IPS-15b (cell line): ENCODE results near the gene ATP5IF1.
A peak's percentile ranks its signal among the peaks of the same experiment; 100 is the strongest.

ENCODE experiments used
- H3K27me3 ChIP-seq: one replicate; pipeline ENCODE4 v1.6.1; 2013; ENCODE audit warnings: low read length; ENCODE audit not compliant: control insufficient read depth, insufficient read depth
- H3K36me3 ChIP-seq: one replicate; pipeline ENCODE4 v1.6.1; 2013; ENCODE audit warnings: low read length; ENCODE audit not compliant: control insufficient read depth, insufficient read depth
- H3K4me1 ChIP-seq: one replicate; pipeline ENCODE4 v1.6.1; 2013; ENCODE audit warnings: mild to moderate bottlenecking, low read length; ENCODE audit not compliant: control insufficient read depth, insufficient read depth
- H3K4me3 ChIP-seq: one replicate; pipeline ENCODE4 v1.5.1; 2013; ENCODE audit warnings: low read depth, low read length
- H3K9ac ChIP-seq: one replicate; pipeline ENCODE4 v1.6.1; 2013; ENCODE audit warnings: low read depth, mild to moderate bottlenecking, low read length
- H3K9me3 ChIP-seq: one replicate; pipeline ENCODE4 v1.6.1; 2013; ENCODE audit warnings: mild to moderate bottlenecking, low read length; ENCODE audit not compliant: control insufficient read depth, insufficient read depth

The ATP5IF1 gene

GRCh38 chr1:28235755-28236655 lies at the start of gene ATP5IF1:
TSS of gene ATP5IF1 (plus strand) at chr1:28236124. CDS start at chr1:28236184, 60 bp downstream.
- H3K4me3 ChIP-seq: peak within 1 kb of the TSS; percentile 95

GRCh38 chr1:28190337-28190979 lies 45.5 kb upstream of the ATP5IF1 start:
- Histone ChIP-seq H3K9me3 (no peaks in the 10 kb centered on the region), H3K9ac (no peak overlapping the region), H3K4me1 (no peaks in the 10 kb centered on the region), H3K4me3 (no peak overlapping the region), H3K27me3 (no peaks in the 10 kb centered on the region), H3K36me3 (no peaks in the 10 kb centered on the region)

More at GRCh38 chr1:28235755-28236655, at the start of gene ATP5IF1:
- Histone ChIP-seq H3K9ac (peak within 1 kb of the TSS; percentile 96), H3K9me3 (no peaks in the 10 kb centered on the region), H3K27me3 (no peaks in the 10 kb centered on the region), H3K36me3 (no peaks in the 10 kb centered on the region), H3K4me1 (no peaks in the 10 kb centered on the region)

DNA sequence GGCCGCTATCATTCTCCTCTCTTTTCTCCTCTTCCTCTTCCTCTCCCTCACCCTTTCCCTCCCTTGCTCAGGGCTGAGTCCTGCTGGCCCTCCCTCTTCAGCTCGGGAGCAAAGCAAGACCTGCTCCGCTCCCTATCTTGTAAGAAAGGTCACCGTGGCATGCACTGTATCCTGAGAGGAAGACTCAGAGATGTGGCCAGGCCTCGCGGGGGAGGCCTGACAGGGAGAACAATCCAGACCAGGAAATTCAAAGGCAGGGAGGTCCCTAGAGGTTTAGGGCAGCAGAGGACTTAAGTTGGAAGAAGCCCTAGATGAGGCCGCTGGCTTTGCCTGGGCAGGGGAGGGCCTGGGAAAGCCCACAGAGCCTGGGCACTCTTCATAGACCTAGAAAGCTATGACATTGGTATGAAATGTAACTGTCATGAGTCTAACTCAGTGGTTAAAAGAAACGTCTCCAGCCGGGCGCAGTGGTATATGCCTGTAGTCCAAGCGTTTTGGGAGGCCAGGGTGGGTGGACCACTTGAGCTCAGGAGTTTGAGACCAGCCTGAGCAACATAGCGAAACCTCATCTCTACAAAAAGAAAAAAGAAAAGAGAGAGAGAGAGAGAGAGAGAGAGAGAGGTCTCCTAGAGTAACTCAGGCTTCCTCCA lies 44.8 kb upstream of the ATP5IF1 start:
- H3K9ac ChIP-seq: no peak overlapping the region
- no peaks in the 10 kb centered on the region for H3K27me3 ChIP-seq
- H3K36me3 ChIP-seq: no peaks in the 10 kb centered on the region
- H3K4me3 ChIP-seq: no peak overlapping the region
- peaks cover 4% of the 10 kb centered on the region for H3K4me1 ChIP-seq
- no peaks in the 10 kb centered on the region for H3K9me3 ChIP-seq

DNA sequence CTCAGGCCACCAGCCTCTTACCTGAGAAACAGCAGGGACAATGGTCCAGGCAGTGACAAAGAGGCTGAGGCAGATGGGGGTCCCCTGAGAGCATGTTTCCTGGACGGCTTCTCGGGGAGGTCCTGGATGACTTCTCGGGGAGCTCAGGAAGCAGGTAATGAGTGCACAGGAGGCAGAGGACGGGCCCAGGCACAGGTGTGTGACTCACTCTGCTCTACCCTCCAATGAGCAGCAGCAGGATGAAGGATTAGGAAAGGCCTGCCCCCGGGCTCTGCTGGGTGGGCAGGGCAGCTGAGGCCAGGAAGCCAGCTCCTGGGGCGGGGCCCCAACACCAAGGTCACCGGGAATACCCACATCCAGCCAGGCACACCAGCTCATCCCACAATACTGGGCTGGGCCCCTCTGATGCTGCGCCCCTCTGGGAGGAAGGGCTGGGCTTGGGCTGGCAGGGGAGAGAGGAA lies 42.2 kb upstream of the ATP5IF1 start:
- Histone ChIP-seq H3K4me3 (no peak overlapping the region), H3K4me1 (peaks cover 13% of the 10 kb centered on the region), H3K9ac (no peak overlapping the region)

DNA sequence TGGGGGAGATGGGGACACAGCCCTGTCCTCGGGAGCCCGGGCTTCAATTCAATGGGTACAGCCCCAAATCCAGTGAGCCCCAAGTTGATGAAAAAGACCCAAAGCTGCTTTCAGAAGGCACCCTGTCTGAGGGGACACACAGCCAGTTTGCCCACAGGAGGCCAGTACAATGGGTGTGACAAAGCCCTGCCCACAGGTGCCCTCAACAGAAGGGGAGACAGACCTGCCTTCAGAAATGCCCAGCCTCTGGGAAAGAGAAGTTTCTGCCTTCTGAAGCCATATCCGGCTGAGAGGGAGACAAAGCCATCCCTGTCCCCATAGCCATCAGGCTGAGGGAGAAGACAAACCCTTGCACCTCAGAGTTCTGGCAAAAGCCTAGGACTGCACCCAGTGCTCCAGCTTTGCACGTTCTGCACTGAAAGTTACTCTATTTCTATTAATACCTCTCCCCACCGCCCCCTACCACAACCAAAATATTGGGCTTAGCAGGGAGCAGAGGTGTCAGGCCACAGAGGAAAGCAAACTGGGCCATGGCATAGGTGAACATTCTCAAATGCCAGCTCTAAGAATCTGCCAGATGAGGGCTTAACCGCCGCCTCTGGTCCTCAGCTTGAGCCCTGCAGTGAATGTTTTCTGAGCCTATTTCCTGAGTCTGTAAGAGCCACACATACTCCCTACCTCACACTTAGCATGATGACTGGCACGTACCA lies 41.4 kb upstream of the ATP5IF1 start:
- Histone ChIP-seq H3K4me3 (no peak overlapping the region), H3K27me3 (no peaks in the 10 kb centered on the region), H3K9me3 (no peaks in the 10 kb centered on the region), H3K36me3 (peaks cover 1% of the 10 kb centered on the region), H3K4me1 (peaks cover 13% of the 10 kb centered on the region), H3K9ac (no peak overlapping the region)

More for the DNA sequence above, 42.2 kb upstream of the ATP5IF1 start:
- H3K9me3 ChIP-seq: no peaks in the 10 kb centered on the region
- no peaks in the 10 kb centered on the region for H3K27me3 ChIP-seq
- H3K36me3 ChIP-seq: no peaks in the 10 kb centered on the region

GRCh38 chr1:28195780-28196179 lies 40.1 kb upstream of the ATP5IF1 start:
- Histone ChIP-seq H3K4me1 (peaks cover 13% of the 10 kb centered on the region), H3K36me3 (peaks cover 6% of the 10 kb centered on the region), H3K27me3 (no peaks in the 10 kb centered on the region), H3K9ac (no peak overlapping the region), H3K4me3 (peak overlapping the region; percentile 13), H3K9me3 (no peaks in the 10 kb centered on the region)

DNA sequence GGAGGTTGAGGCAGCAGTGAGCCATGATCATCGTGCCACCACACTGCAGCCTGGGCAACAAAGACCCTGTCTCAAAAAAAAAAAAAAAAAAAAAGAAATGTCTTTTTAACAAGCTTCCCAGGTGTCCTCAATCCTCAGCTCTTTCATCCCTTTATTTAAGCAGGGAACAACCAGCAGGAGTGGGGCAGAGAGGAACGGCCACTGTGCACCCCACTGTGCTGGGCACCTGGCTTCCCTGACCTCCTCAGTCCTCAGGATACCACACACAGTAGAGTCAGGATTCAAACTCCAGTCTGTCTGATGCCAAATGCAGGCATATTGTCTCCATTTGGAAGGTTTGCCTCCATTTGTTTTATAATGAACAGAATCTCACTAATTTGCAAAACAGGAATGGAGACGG lies 39.6 kb upstream of the ATP5IF1 start:
- H3K36me3 ChIP-seq: peaks cover 10% of the 10 kb centered on the region
- H3K27me3 ChIP-seq: no peaks in the 10 kb centered on the region
- H3K4me1 ChIP-seq: peaks cover 13% of the 10 kb centered on the region
- no peaks in the 10 kb centered on the region for H3K9me3 ChIP-seq
- peak overlapping the region; percentile 37 for H3K9ac ChIP-seq
- H3K4me3 ChIP-seq: peak overlapping the region; percentile 13

DNA sequence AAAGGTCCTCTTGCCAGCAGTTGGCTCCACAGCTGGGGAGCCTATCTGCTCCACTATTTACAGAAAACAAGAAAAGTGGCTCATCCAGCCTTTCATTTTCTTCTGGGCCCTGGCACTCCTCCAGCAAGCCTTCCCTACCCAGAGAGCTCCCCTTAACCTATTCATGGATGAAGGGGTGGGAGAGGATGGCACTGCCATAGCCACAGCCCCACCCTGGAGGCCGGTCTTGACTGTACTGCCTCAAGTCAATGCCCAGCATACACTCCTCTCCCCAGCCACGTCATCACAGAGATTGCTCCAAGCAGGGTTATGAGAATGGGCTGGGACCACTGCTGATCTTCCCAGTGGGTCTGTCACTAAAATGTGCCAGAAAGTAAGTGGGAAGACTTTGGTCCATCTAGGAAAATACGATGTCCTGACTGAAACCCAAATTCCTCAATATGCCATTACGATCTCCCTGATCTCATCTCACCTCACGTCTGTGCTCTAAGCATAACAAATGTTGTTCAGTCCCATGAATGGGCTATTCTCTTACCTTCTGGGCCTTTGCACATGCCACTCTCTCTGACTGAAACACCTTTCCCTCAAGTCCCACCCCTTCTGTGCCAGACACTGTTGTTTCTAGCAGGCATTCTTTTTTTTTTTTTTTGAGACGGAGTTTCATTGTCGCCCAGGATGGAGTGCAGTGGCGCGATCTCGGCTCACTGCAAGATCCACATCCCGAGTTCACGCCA lies 38.1 kb upstream of the ATP5IF1 start:
- Histone ChIP-seq H3K36me3 (peaks cover 11% of the 10 kb centered on the region), H3K4me3 (no peak overlapping the region), H3K4me1 (peaks cover 13% of the 10 kb centered on the region), H3K9me3 (no peaks in the 10 kb centered on the region), H3K9ac (no peak overlapping the region), H3K27me3 (no peaks in the 10 kb centered on the region)

DNA sequence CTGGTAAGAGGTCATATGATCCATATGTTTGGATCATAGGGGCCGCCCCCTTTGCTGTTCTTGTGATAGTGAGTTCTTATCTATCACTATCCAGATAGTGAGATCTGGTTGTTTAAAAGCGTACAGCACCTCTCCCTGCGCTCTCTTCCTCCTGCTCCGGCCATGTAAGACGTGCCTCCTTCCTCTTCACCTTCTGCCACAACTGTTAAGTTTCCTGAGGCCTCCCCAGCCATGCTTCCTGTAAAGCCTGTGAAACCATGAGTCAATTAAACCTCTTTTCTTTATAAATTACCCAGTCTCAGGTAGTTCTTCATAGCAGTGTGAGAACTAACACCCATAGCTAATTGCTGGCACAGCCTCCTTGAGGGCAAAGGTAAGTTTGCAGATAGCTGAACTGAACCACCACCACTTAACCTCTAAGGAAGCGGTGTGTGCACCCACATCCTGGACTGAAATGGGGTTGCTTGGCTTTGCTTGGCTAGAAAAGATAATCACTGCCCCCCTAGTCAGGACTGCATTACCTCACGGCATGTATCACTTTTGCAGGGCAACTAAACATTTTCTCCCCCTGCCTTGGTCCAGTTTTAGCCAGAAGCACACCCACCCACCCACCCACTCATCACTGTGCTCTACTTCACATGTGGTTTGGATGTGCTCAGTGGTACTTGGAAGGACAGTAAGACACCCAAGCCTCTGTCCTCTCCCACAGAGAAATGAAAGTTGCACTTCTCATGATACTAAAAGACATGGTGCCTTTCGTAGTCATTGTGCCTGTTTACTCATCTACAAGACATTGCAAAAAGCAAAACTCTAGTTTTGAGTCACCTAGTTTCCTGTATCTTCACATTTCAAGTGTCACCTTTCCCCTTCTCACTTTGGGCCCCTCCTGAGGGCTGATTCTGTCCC lies 36.3 kb upstream of the ATP5IF1 start:
- Histone ChIP-seq H3K9ac (no peak overlapping the region), H3K4me1 (peaks cover 13% of the 10 kb centered on the region), H3K27me3 (no peaks in the 10 kb centered on the region), H3K9me3 (no peaks in the 10 kb centered on the region), H3K36me3 (peaks cover 17% of the 10 kb centered on the region), H3K4me3 (no peak overlapping the region)

GRCh38 chr1:28200234-28200873 lies 35.6 kb upstream of the ATP5IF1 start:
- Histone ChIP-seq H3K36me3 (peaks cover 17% of the 10 kb centered on the region), H3K9me3 (no peaks in the 10 kb centered on the region)

More at GRCh38 chr1:28200234-28200873, 35.6 kb upstream of the ATP5IF1 start:
- Histone ChIP-seq H3K9ac (no peak overlapping the region), H3K27me3 (no peaks in the 10 kb centered on the region), H3K4me1 (peaks cover 13% of the 10 kb centered on the region), H3K4me3 (no peak overlapping the region)
